Measurements from ENCODE around the gene EXOC6B. TPM values are rescaled to one million over a fixed set of nuclear protein-coding genes. Genes with fewer than 3 reads are reported as not detected.

Gene EXOC6B
- total and polyA plus RNA-seq, 12 donors: 16.3 to 243 (median 144) TPM

- Histone ChIP-seq H3K27me3 (peaks cover 0 to 28% (median 2%) of the 10 kb centered on the region in 7 donors), H3K9me3 (peaks cover 0 to 5% (median 0%) of the 10 kb centered on the region in 11 donors), H3K36me3 (peaks cover 0 to 3% (median 0%) of the 10 kb centered on the region in 9 donors), H3K4me3 (no peak overlapping the region), H3K27ac (no peak overlapping the region), H3K4me1 (no peaks in the 10 kb centered on the region)
- intact Hi-C loops (cut with DNase I): no loop called here
- 82 to 86% methylated on average over 21 of the region's 21 CpGs for WGBS, 2 donors
- no peak for ATAC-seq
- no peak for DNase-seq
- TF ChIP-seq, protein P1, sequence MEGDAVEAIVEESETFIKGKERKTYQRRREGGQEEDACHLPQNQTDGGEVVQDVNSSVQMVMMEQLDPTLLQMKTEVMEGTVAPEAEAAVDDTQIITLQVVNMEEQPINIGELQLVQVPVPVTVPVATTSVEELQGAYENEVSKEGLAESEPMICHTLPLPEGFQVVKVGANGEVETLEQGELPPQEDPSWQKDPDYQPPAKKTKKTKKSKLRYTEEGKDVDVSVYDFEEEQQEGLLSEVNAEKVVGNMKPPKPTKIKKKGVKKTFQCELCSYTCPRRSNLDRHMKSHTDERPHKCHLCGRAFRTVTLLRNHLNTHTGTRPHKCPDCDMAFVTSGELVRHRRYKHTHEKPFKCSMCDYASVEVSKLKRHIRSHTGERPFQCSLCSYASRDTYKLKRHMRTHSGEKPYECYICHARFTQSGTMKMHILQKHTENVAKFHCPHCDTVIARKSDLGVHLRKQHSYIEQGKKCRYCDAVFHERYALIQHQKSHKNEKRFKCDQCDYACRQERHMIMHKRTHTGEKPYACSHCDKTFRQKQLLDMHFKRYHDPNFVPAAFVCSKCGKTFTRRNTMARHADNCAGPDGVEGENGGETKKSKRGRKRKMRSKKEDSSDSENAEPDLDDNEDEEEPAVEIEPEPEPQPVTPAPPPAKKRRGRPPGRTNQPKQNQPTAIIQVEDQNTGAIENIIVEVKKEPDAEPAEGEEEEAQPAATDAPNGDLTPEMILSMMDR (IDR thresholded peaks at IDR 0.05): no peak
These were observed 698.3 kb downstream of the EXOC6B start for GRCh38 chr2:72127401-72128058.

DNA sequence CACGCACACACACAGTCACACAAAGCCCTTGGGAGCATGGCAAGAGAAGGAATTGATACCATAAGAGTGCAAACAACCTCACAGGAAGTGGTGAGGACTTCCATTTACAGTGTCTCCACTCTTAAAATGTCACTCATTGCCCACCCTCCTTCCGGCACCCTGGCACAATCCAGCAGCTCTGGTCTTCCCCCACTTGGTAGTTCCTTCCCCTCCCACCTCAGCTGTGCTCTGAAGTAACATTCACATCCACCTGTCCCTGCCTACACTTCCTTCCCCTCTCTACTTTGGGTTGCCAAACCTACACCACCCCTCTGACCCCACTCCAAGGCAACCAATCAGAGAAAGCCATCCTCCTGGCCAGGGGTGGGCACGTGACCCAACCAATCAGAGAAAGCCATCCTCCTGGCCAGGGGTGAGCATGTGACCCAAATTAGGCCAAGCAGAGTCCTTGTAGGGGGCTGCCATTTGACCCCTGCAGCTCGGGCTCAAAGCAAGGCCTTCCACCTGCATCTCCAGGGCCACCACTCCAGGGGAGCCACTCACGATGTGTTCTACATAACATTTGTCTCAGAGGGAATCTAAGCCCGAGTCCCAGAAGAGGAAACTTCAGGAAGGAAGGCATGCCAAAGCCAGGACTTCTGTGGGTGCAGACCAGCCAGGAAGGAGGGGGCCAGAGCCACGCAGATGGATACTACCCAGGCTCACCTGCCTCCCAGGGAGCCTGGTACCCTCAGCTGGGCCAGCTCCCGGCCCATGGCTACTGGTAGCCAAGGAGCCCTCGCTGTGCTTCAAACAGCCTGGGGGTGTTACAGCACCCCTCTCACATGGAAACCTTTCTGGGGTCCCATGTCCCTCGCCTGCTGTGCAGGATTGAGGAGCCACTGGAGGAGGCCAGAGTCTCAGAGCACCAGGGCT, 699.4 kb downstream of the EXOC6B start:
- Histone ChIP-seq H3K27me3 (peaks cover 0 to 29% (median 5%) of the 10 kb centered on the region in 7 donors), H3K4me1 (no peaks in the 10 kb centered on the region), H3K27ac (no peak overlapping the region), H3K4me3 (no peak overlapping the region), H3K9me3 (peaks cover 0 to 11% (median 0%) of the 10 kb centered on the region in 11 donors), H3K36me3 (no peaks in the 10 kb centered on the region)
- intact Hi-C loops (cut with DNase I): no loop called here
- TF ChIP-seq, protein P1 (IDR thresholded peaks at IDR 0.05): no peak
- WGBS, 2 donors: 84 to 86% methylated on average over 10 of the region's 10 CpGs
- no peak for ATAC-seq
- DNase-seq: no peak

Other genes starting within 250 kb of the EXOC6B start
- 10 to 100 TPM; 31.4 to 55.4 (median 39.3) TPM for gene SPR, start 61.4 kb upstream of the EXOC6B start, total RNA-seq
- 10 to 100 TPM; 24.0 to 44.2 TPM for gene SPR, start 61.4 kb upstream of the EXOC6B start, polyA plus RNA-seq
- gene EMX1, start 91.5 kb upstream of the EXOC6B start, total RNA-seq: not detected
- under 1 TPM; 0.01 to 0.07 TPM for gene EMX1, start 91.5 kb upstream of the EXOC6B start, polyA plus RNA-seq
- 10 to 100 TPM in 5 of 10 donors, 1 to 10 TPM in 5; 7.3 to 11.8 (median 10.0) TPM for gene SFXN5, start 245.7 kb upstream of the EXOC6B start, total RNA-seq
- gene SFXN5, start 245.7 kb upstream of the EXOC6B start, polyA plus RNA-seq: 1 to 10 TPM; 4.4 to 9.5 TPM

Data from heart right ventricle (tissue), 16 donors.